Neuronal stem cell (in vitro differentiated cells): Measurements from ENCODE around the gene OVOL1.

Experiments
- DNase-seq: peaks from one replicate; pipeline ENCODE4 v3.0.0-alpha.2; 2013; ENCODE audit warnings: low spot score
- H2AFZ ChIP-seq: one replicate; pipeline ENCODE4 v1.6.1; 2013; ENCODE audit warnings: mild to moderate bottlenecking, low read length, inconsistent platforms
- H2AK5ac ChIP-seq: 2 replicates; pipeline ENCODE4 v1.6.1; 2013; ENCODE audit warnings: low read depth, mild to moderate bottlenecking, inconsistent platforms, low read length, moderate library complexity, mixed read lengths
- H2BK120ac ChIP-seq: 2 replicates; pipeline ENCODE4 v1.6.1; 2013; ENCODE audit warnings: low read depth, mild to moderate bottlenecking, inconsistent platforms, low read length, moderate library complexity, mixed read lengths
- H2BK12ac ChIP-seq: one replicate; pipeline ENCODE4 v1.6.1; 2013; ENCODE audit warnings: low read length, inconsistent platforms
- H2BK15ac ChIP-seq: 2 replicates; pipeline ENCODE4 v1.6.1; 2013; ENCODE audit warnings: mild to moderate bottlenecking, low read length, inconsistent platforms, mixed read lengths
- H2BK5ac ChIP-seq: one replicate; pipeline ENCODE4 v1.6.1; 2013; ENCODE audit warnings: inconsistent platforms, mild to moderate bottlenecking, low read length, moderate library complexity
- H3K14ac ChIP-seq: one replicate; pipeline ENCODE4 v1.6.1; 2013; ENCODE audit warnings: low read length, inconsistent platforms
- H3K18ac ChIP-seq: 2 replicates; pipeline ENCODE4 v1.6.1; 2013; ENCODE audit warnings: low read length, inconsistent platforms
- H3K23ac ChIP-seq: 2 replicates; pipeline ENCODE4 v1.6.1; 2013; ENCODE audit warnings: low read depth, mild to moderate bottlenecking, mixed read lengths, low read length, inconsistent platforms; ENCODE audit not compliant: poor library complexity
- H3K27ac ChIP-seq: replicated peaks from 3 replicates; pipeline ENCODE4 v1.5.1; 2013; ENCODE audit warnings: low read length, inconsistent platforms
- H3K27me3 ChIP-seq, 3 experiments: 2 replicates each; pipeline ENCODE4 v1.6.1; 2013; ENCODE audit warnings: low read length in 3 of 3, mild to moderate bottlenecking in 2 of 3, inconsistent platforms in 1 of 3, low read depth in 1 of 3, mixed read lengths in 1 of 3, moderate library complexity in 1 of 3; ENCODE audit not compliant: control insufficient read depth in 3 of 3, insufficient read depth in 3 of 3
- H3K36me3 ChIP-seq, 2 donors: replicated peaks in 1 of 2; 2 replicates each; pipeline ENCODE4 v1.6.1; 2013; ENCODE audit warnings: low read length in 2 of 2; ENCODE audit not compliant: control insufficient read depth in 2 of 2, insufficient read depth in 2 of 2
- H3K4ac ChIP-seq: 2 replicates; pipeline ENCODE4 v1.6.1; 2013; ENCODE audit warnings: inconsistent platforms, mild to moderate bottlenecking, low read length, moderate library complexity
- H3K4me1 ChIP-seq, 2 donors: 1 replicate in 1 of 2; 2 replicates in 1 of 2; pipeline ENCODE4 v1.6.1; 2013; ENCODE audit warnings: low read length in 2 of 2, low read depth in 1 of 2; ENCODE audit not compliant: control insufficient read depth in 2 of 2, insufficient read depth in 1 of 2
- H3K4me2 ChIP-seq: one replicate; pipeline ENCODE4 v1.6.1; 2013; ENCODE audit warnings: mild to moderate bottlenecking, low read length, inconsistent platforms; ENCODE audit not compliant: insufficient read depth, poor library complexity, severe bottlenecking
- H3K4me3 ChIP-seq, 2 donors: 2 replicates each; pipeline ENCODE4 v1.5.1; 2013; ENCODE audit warnings: low read length in 2 of 2, mild to moderate bottlenecking in 2 of 2, inconsistent platforms in 1 of 2, moderate library complexity in 1 of 2
- H3K79me1 ChIP-seq: one replicate; pipeline ENCODE4 v1.6.1; 2013; ENCODE audit warnings: low read depth, mild to moderate bottlenecking, inconsistent platforms, low read length, moderate library complexity
- H3K9ac ChIP-seq: one replicate; pipeline ENCODE4 v1.6.1; 2013; ENCODE audit warnings: mild to moderate bottlenecking, low read depth, low read length, inconsistent platforms; ENCODE audit not compliant: poor library complexity
- H3K9me3 ChIP-seq, 2 donors: replicated peaks in 1 of 2; 2 replicates each; pipeline versions ENCODE3 to v1.6.1; 2013; ENCODE audit warnings: low read length in 2 of 2, mild to moderate bottlenecking in 2 of 2, inconsistent platforms in 1 of 2, low read depth in 1 of 2, mixed read lengths in 1 of 2, moderate library complexity in 1 of 2; ENCODE audit not compliant: control insufficient read depth in 2 of 2, insufficient read depth in 1 of 2
- H4K8ac ChIP-seq: one replicate; pipeline ENCODE4 v1.6.1; 2013; ENCODE audit warnings: low read depth, mild to moderate bottlenecking, inconsistent platforms, low read length, moderate library complexity
- H4K91ac ChIP-seq: one replicate; pipeline ENCODE4 v1.6.1; 2013; ENCODE audit warnings: low read length, low read depth, mild to moderate bottlenecking, inconsistent platforms; ENCODE audit not compliant: poor library complexity
- WGBS, 2 donors: extraction: QIAGEN DNeasy Blood & Tissue Kit; methylation state at CpG; one replicate each; pipeline ENCODE4 v1.1.7; 2013; ENCODE audit warnings: missing lambda C conversion rate in 2 of 2, mixed read lengths in 1 of 2; ENCODE audit not compliant: insufficient read length in 2 of 2, insufficient replicate concordance in 1 of 2; ENCODE audit errors: extremely low coverage in 2 of 2; 5-methylcytosine and 5-hydroxymethylcytosine counted together

The OVOL1 gene

DNA sequence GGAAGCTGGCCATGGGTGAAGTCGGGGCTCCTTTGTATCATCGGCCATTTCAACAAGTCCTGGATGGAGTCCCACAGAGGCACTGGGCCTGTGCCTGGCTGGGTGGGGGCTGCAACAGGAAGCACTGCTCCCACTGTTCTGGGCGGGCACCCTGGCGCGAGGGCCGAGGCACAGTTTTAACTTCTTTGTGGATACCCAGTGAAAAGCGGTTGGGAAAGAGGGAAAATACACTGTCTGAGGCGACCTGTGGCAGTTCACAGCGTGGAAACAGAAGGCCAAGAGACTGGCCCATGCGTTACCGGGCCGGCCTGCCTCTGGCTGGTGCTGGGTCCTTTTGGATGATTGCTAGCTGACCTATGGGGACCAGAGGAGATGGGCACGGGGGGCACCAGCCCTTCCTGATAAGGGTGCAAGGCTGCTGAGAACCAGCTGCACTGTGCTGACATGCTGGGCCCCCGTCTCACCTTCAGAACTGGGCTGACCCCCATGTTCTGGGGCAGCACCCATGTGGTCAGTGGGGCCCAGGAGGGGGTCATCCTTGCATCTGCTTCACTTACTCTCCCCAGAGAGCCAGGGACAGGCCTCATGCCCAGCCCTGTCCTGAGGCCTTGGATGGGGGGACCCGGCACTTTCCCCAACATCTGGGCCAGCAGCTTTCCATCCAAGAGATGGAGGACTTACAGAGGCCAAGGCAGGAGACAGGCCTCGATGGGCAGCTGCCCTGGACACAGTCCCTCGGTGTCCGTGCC lies 4.2 kb downstream of the OVOL1 start:
- peak overlapping the region; percentile 48 for H3K23ac ChIP-seq
- H3K79me1 ChIP-seq, result peaks cover 5% of the 10 kb centered on the region
- no peak overlapping the region for H2AFZ ChIP-seq
- peak overlapping the region; percentile 71 for H2BK5ac ChIP-seq
- no CpG with 5 or more reads among the region's 18 CpGs for WGBS, 2 donors
- peaks cover 7 to 8% of the 10 kb centered on the region in 2 donors for H3K4me1 ChIP-seq
- no peak overlapping the region for H4K8ac ChIP-seq
- H3K4me2 ChIP-seq, result no peak overlapping the region
- H3K27ac ChIP-seq, result no peak overlapping the region
- H3K4me3 ChIP-seq, result no peak overlapping the region
- no peak overlapping the region for H4K91ac ChIP-seq
- H3K14ac ChIP-seq, result no peak overlapping the region
- H3K4ac ChIP-seq, result no peak overlapping the region
- H3K9ac ChIP-seq, result no peak overlapping the region
- no peaks in the 10 kb centered on the region for H3K9me3 ChIP-seq
- peak overlapping the region; percentile 17 for H2BK15ac ChIP-seq
- no peaks in the 10 kb centered on the region for H3K36me3 ChIP-seq
- peaks cover 19 to 98% (median 37%) of the 10 kb centered on the region in 3 experiments for H3K27me3 ChIP-seq
- no peak overlapping the region for H3K18ac ChIP-seq
- no peak for DNase-seq
- H2BK12ac ChIP-seq, result peak overlapping the region; percentile 73
- no peak overlapping the region for H2BK120ac ChIP-seq
- peak overlapping the region; percentile 88 for H2AK5ac ChIP-seq

DNA sequence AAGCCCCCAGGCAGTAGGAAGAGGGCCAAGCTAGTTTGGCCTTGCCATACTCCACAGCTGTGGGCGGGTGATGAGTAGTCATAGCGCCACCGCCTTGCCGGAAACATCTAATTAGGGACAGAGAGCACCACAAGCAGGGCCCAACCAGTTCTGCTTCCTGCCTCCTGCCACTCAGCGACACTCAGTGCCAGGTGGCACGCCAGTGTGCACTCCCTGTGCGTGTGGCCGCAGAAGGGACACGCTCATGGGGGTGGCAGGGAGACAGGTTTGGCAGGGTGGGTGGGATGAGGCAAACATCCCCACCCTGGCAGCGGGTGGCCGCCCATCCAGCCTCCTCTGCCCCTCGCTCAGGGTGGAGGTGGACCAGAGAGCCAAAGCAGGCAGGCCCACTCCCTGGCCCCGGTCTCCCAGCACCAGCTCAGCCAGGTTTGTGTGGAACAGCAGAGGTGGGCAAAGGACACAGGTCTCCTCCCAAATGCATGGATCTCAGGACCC lies 4.9 kb downstream of the OVOL1 start:
- no peaks in the 10 kb centered on the region for H3K9me3 ChIP-seq
- peak overlapping the region; percentile 28 for H3K18ac ChIP-seq
- no peak overlapping the region for H2BK15ac ChIP-seq
- peak overlapping the region; percentile 94 for H3K14ac ChIP-seq
- no peak overlapping the region for H3K4me2 ChIP-seq
- peak overlapping the region; percentile 88 for H2AK5ac ChIP-seq
- peak overlapping the region; percentile 82 for H4K8ac ChIP-seq
- H3K27ac ChIP-seq, result no peak overlapping the region
- no peak overlapping the region for H3K9ac ChIP-seq
- peak overlapping the region; percentile 71 for H2BK5ac ChIP-seq
- H3K79me1 ChIP-seq, result peaks cover 5% of the 10 kb centered on the region
- no peak overlapping the region for H2AFZ ChIP-seq
- peak overlapping the region; percentile 89 for H3K23ac ChIP-seq
- WGBS, 2 donors, result no CpG with 5 or more reads among the region's 13 CpGs
- H4K91ac ChIP-seq, result no peak overlapping the region
- no peaks in the 10 kb centered on the region for H3K36me3 ChIP-seq
- DNase-seq, result no peak
- H3K27me3 ChIP-seq, result peaks cover 12 to 98% (median 30%) of the 10 kb centered on the region in 3 experiments
- H3K4me3 ChIP-seq, result no peak overlapping the region
- peaks cover 7 to 8% of the 10 kb centered on the region in 2 donors for H3K4me1 ChIP-seq
- peak overlapping the region; percentile 53 for H3K4ac ChIP-seq
- H2BK120ac ChIP-seq, result no peak overlapping the region
- peak overlapping the region; percentile 41 for H2BK12ac ChIP-seq

DNA sequence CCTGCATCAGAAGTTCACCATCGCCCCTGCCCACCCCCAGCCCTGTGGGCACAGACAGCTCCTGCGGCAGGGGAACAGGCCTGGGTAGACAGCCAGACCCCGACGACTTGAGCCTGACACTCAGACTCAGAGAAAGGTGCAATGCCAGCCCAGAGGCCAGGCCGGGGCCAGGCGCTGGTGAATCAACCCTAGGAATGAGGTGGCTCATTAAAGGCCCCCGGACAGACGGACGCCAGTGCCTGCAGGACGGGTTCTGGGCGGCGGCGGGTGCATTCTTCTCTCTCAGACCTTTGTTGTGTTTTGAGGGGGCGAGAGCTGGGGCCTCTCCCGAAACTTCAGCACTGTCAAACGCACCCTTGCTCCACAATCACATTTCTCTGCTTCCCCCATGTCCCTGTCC lies 5.6 kb downstream of the OVOL1 start:
- peak overlapping the region; percentile 88 for H2AK5ac ChIP-seq
- no peak for DNase-seq

DNA sequence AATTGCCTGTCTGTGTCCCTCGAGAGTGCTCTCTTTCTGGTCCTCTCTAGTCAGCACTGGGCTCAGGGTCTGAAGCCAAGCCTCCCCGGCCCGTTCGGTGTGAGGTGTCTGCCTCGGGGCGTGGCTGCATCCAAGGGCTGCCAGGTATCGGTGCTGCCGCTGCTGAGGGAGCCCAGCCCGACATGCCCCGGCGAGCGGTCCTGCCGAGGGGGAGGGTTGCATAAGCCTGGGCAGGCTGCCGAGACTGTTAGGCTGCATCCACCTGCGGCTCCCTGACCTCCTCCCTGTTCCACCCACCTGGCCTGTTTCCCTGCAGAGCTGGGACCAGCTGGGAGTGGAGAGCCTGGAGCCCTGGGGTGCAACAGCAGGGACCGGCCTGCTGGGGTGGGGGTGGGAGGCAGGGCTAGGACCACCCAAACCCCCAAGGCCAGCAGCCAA lies 6.3 kb downstream of the OVOL1 start:
- H2BK15ac ChIP-seq, result no peak overlapping the region
- H3K4me2 ChIP-seq, result no peak overlapping the region
- H3K23ac ChIP-seq, result peak overlapping the region; percentile 80
- H3K27ac ChIP-seq, result no peak overlapping the region
- peak overlapping the region; percentile 60 for H3K9ac ChIP-seq
- no peak overlapping the region for H2BK120ac ChIP-seq
- H2AK5ac ChIP-seq, result peak overlapping the region; percentile 84
- H3K4me1 ChIP-seq, result peaks cover 3 to 6% of the 10 kb centered on the region in 2 donors
- DNase-seq, result no peak
- peaks cover 5% of the 10 kb centered on the region for H3K79me1 ChIP-seq
- H4K91ac ChIP-seq, result no peak overlapping the region
- H3K27me3 ChIP-seq, result peaks cover under 1 to 100% (median 16%) of the 10 kb centered on the region in 3 experiments
- no peak overlapping the region for H3K4me3 ChIP-seq
- WGBS, 2 donors, result no CpG with 5 or more reads among the region's 16 CpGs
- peak overlapping the region; percentile 57 for H3K18ac ChIP-seq
- no peak overlapping the region for H3K14ac ChIP-seq
- H2AFZ ChIP-seq, result no peak overlapping the region
- H3K36me3 ChIP-seq, result no peaks in the 10 kb centered on the region
- H4K8ac ChIP-seq, result peak overlapping the region; percentile 65
- no peak overlapping the region for H2BK12ac ChIP-seq
- no peak overlapping the region for H2BK5ac ChIP-seq
- H3K4ac ChIP-seq, result peak overlapping the region; percentile 66
- H3K9me3 ChIP-seq, result no peaks in the 10 kb centered on the region

More for the DNA sequence above, 5.6 kb downstream of the OVOL1 start:
- Histone ChIP-seq H3K4me2 (no peak overlapping the region), H2BK5ac (no peak overlapping the region), H3K36me3 (no peaks in the 10 kb centered on the region), H4K91ac (no peak overlapping the region), H2AFZ (no peak overlapping the region), H3K27ac (no peak overlapping the region), H3K9me3 (no peaks in the 10 kb centered on the region), H2BK15ac (peak overlapping the region; percentile 4), H2BK120ac (no peak overlapping the region), H3K14ac (no peak overlapping the region), H3K4me1 (peaks cover 7 to 8% of the 10 kb centered on the region in 2 donors), H3K4me3 (no peak overlapping the region), H3K79me1 (peaks cover 5% of the 10 kb centered on the region), H3K4ac (no peak overlapping the region), H2BK12ac (no peak overlapping the region), H3K18ac (no peak overlapping the region), H3K9ac (no peak overlapping the region), H4K8ac (no peak overlapping the region), H3K23ac (peak overlapping the region; percentile 89), H3K27me3 (peaks cover 8 to 100% (median 23%) of the 10 kb centered on the region in 3 experiments)
- no CpG with 5 or more reads among the region's 16 CpGs for WGBS, 2 donors
